KOPT-K1 (cell line): Measurements from ENCODE around the gene RNF20.

Experiments
- H3K27ac ChIP-seq: fragments of 200-600 bp; sonication (generic); 2 replicates; pipeline ENCODE4 v1.5.1; 2016; ENCODE audit warnings: antibody characterized with exemption, mild to moderate bottlenecking, low read depth, low read length; ENCODE audit not compliant: poor library complexity, severe bottlenecking
- H3K36me3 ChIP-seq: fragments of 200-600 bp; sonication (generic); 2 replicates; pipeline ENCODE4 v1.5.1; 2017; ENCODE audit warnings: antibody characterized with exemption, mild to moderate bottlenecking, low read length, moderate library complexity; ENCODE audit not compliant: insufficient read depth
- H3K9me3 ChIP-seq: fragments of 200-600 bp; sonication (generic); 2 replicates; pipeline ENCODE4 v1.5.1; 2017; ENCODE audit warnings: antibody characterized with exemption, low read length, mild to moderate bottlenecking; ENCODE audit not compliant: insufficient read depth, poor library complexity, severe bottlenecking

Gene RNF20

DNA sequence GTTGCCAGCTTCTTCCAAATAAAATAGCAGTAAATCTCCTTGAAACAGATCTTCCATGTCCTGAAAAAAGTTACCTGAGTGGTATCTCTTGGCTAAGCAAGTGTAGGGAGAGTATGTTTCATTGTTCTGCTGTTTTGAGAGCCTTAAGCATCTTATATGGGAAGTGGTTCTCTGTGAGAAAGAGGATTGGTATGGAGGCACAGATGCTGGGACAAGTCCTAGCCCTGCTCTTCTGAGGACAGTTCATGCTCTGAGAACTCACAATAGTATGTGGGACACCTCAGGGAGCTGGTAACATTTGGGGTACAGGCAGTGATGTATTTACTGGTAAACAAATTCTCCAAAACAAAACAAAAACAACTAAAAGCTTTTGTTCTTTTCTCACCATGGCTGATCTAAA, 59.1 kb downstream of the RNF20 start:
- Histone ChIP-seq H3K27ac (no peak overlapping the region), H3K36me3 (no peaks in the 10 kb centered on the region), H3K9me3 (no peaks in the 10 kb centered on the region)

- no peaks in the 10 kb centered on the region for H3K36me3 ChIP-seq
- H3K27ac ChIP-seq = no peak overlapping the region
- H3K9me3 ChIP-seq = no peaks in the 10 kb centered on the region
These were observed 59.7 kb downstream of the RNF20 start for GRCh38 chr9:101593345-101593744.

GRCh38 chr9:101594796-101595195, 61.1 kb downstream of the RNF20 start, which contains the start of gene PPP3R2:
Gene PPP3R2 (minus strand): TSS chr9:101594969. CDS start chr9:101594921, 48 bp downstream.
- Histone ChIP-seq H3K9me3 (no peaks in the 10 kb centered on the region), H3K27ac (no peak within 1 kb of the TSS), H3K36me3 (no peaks in the 10 kb centered on the region)

- no peaks in the 10 kb centered on the region for H3K9me3 ChIP-seq
- H3K27ac ChIP-seq = no peak overlapping the region
- H3K36me3 ChIP-seq = no peaks in the 10 kb centered on the region
These were observed 68.5 kb downstream of the RNF20 start for GRCh38 chr9:101601904-101602765.

DNA sequence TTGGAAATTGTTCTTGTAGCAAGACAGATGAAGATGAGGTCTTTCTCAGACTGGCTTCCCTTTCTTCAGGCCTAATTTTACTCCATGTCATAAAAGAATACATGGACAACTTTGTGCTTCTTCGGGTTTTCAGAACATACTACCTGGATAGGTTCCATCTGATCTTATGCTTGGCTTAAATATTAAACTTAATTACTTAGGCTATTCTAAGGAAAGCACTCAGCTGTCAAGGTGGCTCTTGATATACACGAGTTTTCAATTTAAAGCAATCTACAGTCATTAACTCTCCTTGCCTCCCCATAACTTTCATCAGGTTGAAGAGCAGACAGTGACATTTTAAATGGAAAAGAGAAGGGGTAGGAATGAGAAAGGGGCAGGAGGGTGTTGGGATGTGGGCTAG, 70.6 kb downstream of the RNF20 start:
- Histone ChIP-seq H3K9me3 (no peaks in the 10 kb centered on the region), H3K27ac (no peak overlapping the region), H3K36me3 (no peaks in the 10 kb centered on the region)

DNA sequence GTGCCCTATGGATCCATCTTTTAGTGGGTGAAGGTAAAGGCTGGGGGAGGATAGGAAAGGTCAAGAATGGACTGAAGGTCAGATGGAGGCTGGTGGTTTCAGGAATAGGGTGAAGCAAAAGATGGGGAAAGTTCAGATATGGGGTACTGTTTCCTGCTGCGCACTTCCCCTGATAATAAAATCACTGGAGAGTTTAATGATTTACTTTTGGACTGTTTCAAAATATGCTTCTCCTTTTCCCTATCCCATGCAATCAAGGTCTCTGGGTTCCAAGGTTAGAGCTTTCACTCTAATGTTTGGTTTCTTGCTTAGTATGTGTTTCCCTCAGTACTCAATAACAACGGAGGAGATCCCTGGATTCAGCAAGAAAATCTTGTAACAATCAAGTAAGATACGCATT, 71.9 kb downstream of the RNF20 start:
- H3K27ac ChIP-seq = no peak overlapping the region
- H3K36me3 ChIP-seq = no peaks in the 10 kb centered on the region
- no peaks in the 10 kb centered on the region for H3K9me3 ChIP-seq
